ENCODE results near the gene KIF21A.

GRCh38 chr12:39417916-39418315, 25.0 kb downstream of the KIF21A start:
- no peak for TF ChIP-seq EZH2 (IDR thresholded peaks at IDR 0.05; ENCODE audit: borderline replicate concordance)
- TF ChIP-seq CTCF (IDR thresholded peaks at IDR 0.05; ENCODE audit: poor library complexity): no peak
- no peak for TF ChIP-seq EZH2phosphoT487 (IDR thresholded peaks at IDR 0.05; ENCODE audit: low read depth, severe bottlenecking, unreplicated experiment)
